Endodermal cell (in vitro differentiated cells): ENCODE data around the gene MTFMT. TPM values are rescaled to one million over a fixed set of nuclear protein-coding genes. Genes with fewer than 3 reads are reported as not detected.

ENCODE experiments used
- DNase-seq: peaks from one replicate; pipeline ENCODE4 v3.0.0-alpha.2; 2017
- H3K27ac ChIP-seq: 2 replicates; pipeline ENCODE4 v1.5.1; 2013; ENCODE audit warnings: mild to moderate bottlenecking, low read depth, low read length, moderate library complexity
- H3K27me3 ChIP-seq: 2 replicates; pipeline ENCODE4 v1.6.1; 2013; ENCODE audit warnings: mild to moderate bottlenecking, low read length, moderate library complexity; ENCODE audit not compliant: insufficient read depth, control insufficient read depth, poor library complexity, severe bottlenecking
- H3K36me3 ChIP-seq: 2 replicates; pipeline ENCODE4 v1.7.0; 2013; ENCODE audit warnings: mild to moderate bottlenecking, low read length, moderate library complexity; ENCODE audit not compliant: control insufficient read depth, insufficient read depth
- H3K4me1 ChIP-seq: one replicate; pipeline ENCODE4 v1.7.0; 2013; ENCODE audit warnings: low read length; ENCODE audit not compliant: control insufficient read depth, insufficient read depth
- H3K4me3 ChIP-seq: 2 replicates; pipeline ENCODE4 v1.5.1; 2013; ENCODE audit warnings: mild to moderate bottlenecking, low read length, moderate library complexity
- H3K9ac ChIP-seq: 2 replicates; pipeline ENCODE4 v1.6.1; 2013; ENCODE audit warnings: mild to moderate bottlenecking, low read length, moderate library complexity; ENCODE audit not compliant: poor library complexity, severe bottlenecking; ENCODE audit errors: extremely low read depth
- H3K9me3 ChIP-seq: 2 replicates; pipeline ENCODE4 v1.6.1; 2013; ENCODE audit warnings: mild to moderate bottlenecking, low read length, moderate library complexity; ENCODE audit not compliant: control insufficient read depth
- H3K27ac Mint-ChIP-seq: 2 replicates; pipeline ENCODE4 v1.8.0; 2020; ENCODE audit warnings: mixed read lengths
- H3K27me3 Mint-ChIP-seq: 2 replicates; pipeline ENCODE4 v1.8.0; 2021; ENCODE audit warnings: mild to moderate bottlenecking, mixed read lengths; ENCODE audit not compliant: insufficient read depth
- H3K36me3 Mint-ChIP-seq: 2 replicates; pipeline ENCODE4 v1.8.0; 2020; ENCODE audit warnings: low read depth, mixed read lengths
- H3K4me1 Mint-ChIP-seq: 2 replicates; pipeline ENCODE4 v1.8.0; 2020; ENCODE audit warnings: mixed read lengths
- H3K4me3 Mint-ChIP-seq: 2 replicates; pipeline ENCODE4 v1.8.0; 2020; ENCODE audit warnings: mild to moderate bottlenecking, moderate library complexity, mixed read lengths
- H3K9me3 Mint-ChIP-seq: 2 replicates; pipeline ENCODE4 v1.8.0; 2020; ENCODE audit warnings: mild to moderate bottlenecking, mixed read lengths
- WGBS, 2 experiments: methylation state at CpG; one replicate each; pipeline versions ENCODE4 v1.1.5 to v1.1.7; 2013; ENCODE audit warnings: missing lambda C conversion rate in 2 of 2, mixed read lengths in 1 of 2; ENCODE audit not compliant: insufficient coverage in 1 of 2, insufficient read length in 1 of 2; 5-methylcytosine and 5-hydroxymethylcytosine counted together
- total RNA-seq, 2 donors: library from RNA; stranded (reverse); fragmentation: NEBNext Ultra II Directional in 1 of 2; extraction: Animal tissue kit (Norgen Biotek cat#: 25700) in 1 of 2; gene quantifications; 2 replicates in 1 of 2; 3 replicates in 1 of 2; pipeline ENCODE4 v1.2.1, GENCODE V29; 2021
- TF ChIP-seq, protein P1 (sequence below): fragments of 200-600 bp; sonication (generic); conservative IDR thresholded peaks from 2 replicates; pipeline ENCODE4 v1.5.0; 2021; ENCODE audit warnings: antibody characterized with exemption, mild to moderate bottlenecking

The MTFMT gene
- total RNA-seq, 2 donors from 2014 or later = 17.8 to 23.2 TPM

DNA sequence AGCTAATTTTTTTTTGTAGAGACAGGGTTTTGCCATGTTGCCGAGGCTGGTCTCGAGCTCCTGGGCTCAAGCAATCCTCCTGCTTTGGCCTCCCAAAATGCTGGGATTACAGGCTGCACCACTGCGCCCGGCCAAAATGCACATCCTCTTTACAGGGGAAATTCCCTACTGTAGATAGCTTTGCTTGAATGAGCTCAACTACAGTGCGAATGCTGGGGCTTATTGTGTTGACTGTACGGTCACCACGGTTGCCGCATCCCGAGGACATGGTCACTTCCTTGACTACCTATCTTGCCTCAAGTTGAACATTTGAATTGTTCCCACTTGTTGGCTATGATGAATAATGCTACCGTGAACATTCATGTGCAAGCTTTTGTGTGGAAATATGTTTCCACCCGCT, 5.3 kb upstream of the MTFMT start:
- TF ChIP-seq, protein P1, sequence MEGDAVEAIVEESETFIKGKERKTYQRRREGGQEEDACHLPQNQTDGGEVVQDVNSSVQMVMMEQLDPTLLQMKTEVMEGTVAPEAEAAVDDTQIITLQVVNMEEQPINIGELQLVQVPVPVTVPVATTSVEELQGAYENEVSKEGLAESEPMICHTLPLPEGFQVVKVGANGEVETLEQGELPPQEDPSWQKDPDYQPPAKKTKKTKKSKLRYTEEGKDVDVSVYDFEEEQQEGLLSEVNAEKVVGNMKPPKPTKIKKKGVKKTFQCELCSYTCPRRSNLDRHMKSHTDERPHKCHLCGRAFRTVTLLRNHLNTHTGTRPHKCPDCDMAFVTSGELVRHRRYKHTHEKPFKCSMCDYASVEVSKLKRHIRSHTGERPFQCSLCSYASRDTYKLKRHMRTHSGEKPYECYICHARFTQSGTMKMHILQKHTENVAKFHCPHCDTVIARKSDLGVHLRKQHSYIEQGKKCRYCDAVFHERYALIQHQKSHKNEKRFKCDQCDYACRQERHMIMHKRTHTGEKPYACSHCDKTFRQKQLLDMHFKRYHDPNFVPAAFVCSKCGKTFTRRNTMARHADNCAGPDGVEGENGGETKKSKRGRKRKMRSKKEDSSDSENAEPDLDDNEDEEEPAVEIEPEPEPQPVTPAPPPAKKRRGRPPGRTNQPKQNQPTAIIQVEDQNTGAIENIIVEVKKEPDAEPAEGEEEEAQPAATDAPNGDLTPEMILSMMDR = no peak
- no peaks in the 10 kb centered on the region for H3K36me3 Mint-ChIP-seq
- no peaks in the 10 kb centered on the region for H3K9me3 Mint-ChIP-seq
- H3K27ac Mint-ChIP-seq = no peak overlapping the region
- peaks cover 8% of the 10 kb centered on the region for H3K4me1 Mint-ChIP-seq
- Histone ChIP-seq H3K4me1 (no peaks in the 10 kb centered on the region), H3K27ac (no peak overlapping the region), H3K9ac (no peak overlapping the region), H3K36me3 (no peaks in the 10 kb centered on the region), H3K27me3 (no peaks in the 10 kb centered on the region), H3K4me3 (no peak overlapping the region), H3K9me3 (no peaks in the 10 kb centered on the region)
- H3K27me3 Mint-ChIP-seq = peaks cover 5% of the 10 kb centered on the region
- DNase-seq = no peak
- WGBS, 2 experiments = 96 to 99% methylated on average over 11 of the region's 11 CpGs
- H3K4me3 Mint-ChIP-seq = no peak overlapping the region

DNA sequence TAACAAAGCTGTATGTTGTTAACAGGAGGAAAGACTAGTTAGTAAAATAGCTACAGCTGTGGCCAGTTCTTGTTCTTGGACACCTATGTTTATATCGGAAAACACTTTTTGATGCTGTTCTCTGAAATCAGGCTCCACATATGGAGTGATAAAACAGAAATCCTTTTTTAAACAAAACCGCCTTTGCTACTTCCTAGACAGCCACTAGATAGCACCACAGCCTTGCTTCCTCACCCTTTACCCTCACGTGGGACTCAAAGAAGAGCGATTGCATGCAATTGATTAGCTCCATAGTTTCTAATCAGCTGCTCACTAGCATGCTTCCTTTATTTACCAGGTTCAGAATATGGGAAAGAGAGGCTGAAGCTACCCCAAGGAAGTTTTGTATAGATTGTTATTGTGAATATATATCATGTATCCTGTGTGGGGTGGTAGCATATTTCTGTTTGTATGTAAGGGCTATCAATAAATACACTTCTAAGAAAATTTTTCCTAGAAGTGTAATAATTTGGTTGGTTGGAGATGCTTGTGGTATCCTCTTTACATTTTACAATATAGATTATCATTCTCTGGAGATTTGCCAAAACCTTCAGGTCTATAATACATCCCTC, 4.3 kb upstream of the MTFMT start:
- TF ChIP-seq, protein P1 = peak; percentile 55
- WGBS, 2 experiments = 33 to 50% methylated on average over 2 to 4 of the region's 4 CpGs
- Mint-ChIP-seq H3K27ac (no peak overlapping the region), H3K4me3 (no peak overlapping the region), H3K4me1 (peaks cover 8% of the 10 kb centered on the region), H3K36me3 (no peaks in the 10 kb centered on the region), H3K9me3 (no peaks in the 10 kb centered on the region), H3K27me3 (peaks cover 5% of the 10 kb centered on the region)
- Histone ChIP-seq H3K4me3 (no peak overlapping the region), H3K4me1 (no peaks in the 10 kb centered on the region), H3K9ac (no peak overlapping the region), H3K9me3 (no peaks in the 10 kb centered on the region), H3K27ac (no peak overlapping the region), H3K27me3 (no peaks in the 10 kb centered on the region), H3K36me3 (no peaks in the 10 kb centered on the region)
- DNase-seq = no peak

DNA sequence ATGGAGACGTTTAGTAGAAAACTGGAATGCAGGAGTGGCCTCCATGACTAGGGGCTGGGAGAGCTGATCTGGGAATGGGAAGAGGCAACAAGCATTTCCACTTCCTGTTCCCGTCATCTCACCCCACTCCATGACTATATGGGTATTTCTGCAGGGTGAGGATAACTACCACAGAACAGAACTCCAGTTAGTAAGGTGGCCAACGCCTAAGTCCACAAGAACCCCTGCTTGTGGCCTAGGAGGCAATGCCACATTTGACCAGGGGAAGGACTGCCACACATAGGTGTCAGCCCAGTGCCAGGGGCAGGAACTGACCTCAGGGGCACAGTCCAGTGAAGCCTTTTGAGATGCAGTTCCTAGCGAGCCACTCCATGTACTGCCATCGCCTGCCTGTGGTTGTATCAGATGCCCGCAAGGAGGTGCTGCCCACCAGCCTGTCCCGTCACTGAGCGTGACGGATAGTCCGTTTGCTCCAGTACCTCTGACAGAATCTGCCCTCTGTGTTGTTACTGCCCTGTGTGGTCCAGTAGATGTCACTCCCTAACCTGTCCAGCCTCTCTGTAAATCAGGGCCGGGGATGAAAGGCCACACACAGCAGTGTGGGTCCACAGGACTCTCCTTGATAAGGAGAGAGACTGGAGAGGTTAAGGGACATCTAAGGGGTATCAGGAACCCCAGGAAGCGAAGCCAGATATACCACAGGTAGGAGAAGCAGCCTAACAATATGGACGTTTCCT, 3.5 kb upstream of the MTFMT start:
- Histone ChIP-seq H3K4me3 (no peak overlapping the region), H3K36me3 (no peaks in the 10 kb centered on the region), H3K4me1 (no peaks in the 10 kb centered on the region), H3K9ac (no peak overlapping the region), H3K27me3 (no peaks in the 10 kb centered on the region), H3K27ac (no peak overlapping the region), H3K9me3 (no peaks in the 10 kb centered on the region)
- TF ChIP-seq, protein P1 = peak; percentile 92
- H3K4me3 Mint-ChIP-seq = no peak overlapping the region
- H3K36me3 Mint-ChIP-seq = no peaks in the 10 kb centered on the region
- no peak overlapping the region for H3K27ac Mint-ChIP-seq
- H3K27me3 Mint-ChIP-seq = peaks cover 5% of the 10 kb centered on the region
- peak; percentile 94 for DNase-seq
- peaks cover 15% of the 10 kb centered on the region for H3K4me1 Mint-ChIP-seq
- H3K9me3 Mint-ChIP-seq = no peaks in the 10 kb centered on the region
- WGBS, 2 experiments = 36% methylated on average over 9 to 13 of the region's 13 CpGs
